ENCODE results near the gene ARAF. TPM values are rescaled to one million over a fixed set of nuclear protein-coding genes. Genes with fewer than 3 reads are reported as not detected.

Gene ARAF
- total RNA-seq, 1 donor: 40.7 TPM

DNA sequence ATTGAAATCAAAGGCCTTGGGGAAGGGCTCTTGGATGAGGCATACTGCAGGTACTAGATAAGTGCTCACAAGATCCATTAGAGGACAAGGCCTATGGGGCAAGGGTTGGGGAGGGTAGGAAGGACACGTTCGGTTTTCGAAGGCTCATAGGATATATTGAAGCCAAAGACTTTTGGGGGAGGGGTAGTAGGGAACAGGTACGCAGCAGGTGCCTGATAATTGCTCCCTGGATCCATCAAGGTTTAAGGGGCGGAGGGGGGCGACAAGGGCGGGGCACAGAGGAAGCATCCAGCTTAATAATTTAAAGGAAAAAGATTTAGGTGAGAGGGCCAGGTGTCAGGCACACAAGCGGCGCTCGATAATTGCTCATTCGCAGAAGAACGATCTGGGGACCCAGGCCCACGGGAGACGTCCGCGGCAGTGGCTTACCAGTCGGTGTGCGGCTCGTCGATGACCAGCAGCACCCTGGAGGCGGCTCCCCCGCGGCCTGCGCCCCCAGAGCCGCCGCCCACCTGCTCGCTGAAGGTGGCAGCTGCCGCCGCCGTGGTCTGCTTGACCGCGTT, 58.0 kb downstream of the ARAF start:
- DNase-seq (ENCODE audit: low read depth in 2 of 3, low spot score in 2 of 3): no peak

DNA sequence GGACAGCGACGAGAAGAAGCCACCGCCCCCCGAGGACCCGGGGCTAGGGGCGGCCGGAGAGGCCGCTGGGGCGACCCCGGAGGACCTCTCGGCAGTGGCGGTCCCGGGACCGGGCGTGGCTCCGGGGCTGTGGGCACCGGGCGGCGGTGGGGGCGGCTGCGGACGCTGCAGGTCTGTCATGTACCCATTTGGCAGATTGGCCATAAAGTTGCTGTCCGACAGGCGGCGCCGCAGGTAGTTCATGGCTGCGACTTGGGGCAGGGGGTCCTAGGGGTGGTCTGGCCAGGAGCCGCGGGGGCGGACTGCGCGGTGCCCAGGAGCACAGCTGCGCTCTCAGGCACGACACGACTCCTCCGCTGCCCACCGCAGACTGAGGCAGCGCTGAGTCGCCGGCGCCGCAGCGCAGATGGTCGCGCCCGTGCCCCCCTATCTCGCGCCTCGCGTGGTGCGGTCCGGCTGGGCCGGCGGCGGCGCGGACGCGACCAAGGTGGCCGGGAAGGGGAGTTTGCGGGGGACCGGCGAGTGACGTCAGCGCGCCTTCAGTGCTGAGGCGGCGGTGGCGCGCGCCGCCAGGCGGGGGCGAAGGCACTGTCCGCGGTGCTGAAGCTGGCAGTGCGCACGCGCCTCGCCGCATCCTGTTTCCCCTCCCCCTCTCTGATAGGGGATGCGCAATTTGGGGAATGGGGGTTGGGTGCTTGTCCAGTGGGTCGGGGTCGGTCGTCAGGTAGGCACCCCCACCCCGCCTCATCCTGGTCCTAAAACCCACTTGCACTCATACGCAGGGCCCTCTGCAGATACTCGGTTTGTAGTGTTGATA, 58.7 kb downstream of the ARAF start, which contains the start of gene SYN1:
Gene SYN1 (minus strand): TSS at position 372 of the 817 bp plus-strand sequence. CDS start 129 bp downstream, at position 243.
- peak; percentile 57 to 83 (median 83) for DNase-seq (ENCODE audit: low read depth in 2 of 3, low spot score in 2 of 3)

GRCh38 chrX:47620303-47620685, 59.3 kb downstream of the ARAF start:
- no peak for DNase-seq (ENCODE audit: low read depth in 2 of 3, low spot score in 2 of 3)

Small RNAs within 50 kb of the gene (small RNA-seq; reads per million reads assigned to genes)
- gene MIR4769: not detected

Other genes with a start within 250 kb of the ARAF start
- gene ZNF157, start 190.6 kb upstream of the ARAF start, total RNA-seq: 0.54 TPM
- gene ZNF41, start 78.0 kb upstream of the ARAF start, total RNA-seq: 5.1 TPM
- gene TIMP1, start 21.2 kb downstream of the ARAF start, total RNA-seq: 43.1 TPM
- gene SYN1, start 58.7 kb downstream of the ARAF start, total RNA-seq: 0.27 TPM
- gene CFP, start 68.7 kb downstream of the ARAF start, total RNA-seq: 23.7 TPM
- gene ELK1, start 89.4 kb downstream of the ARAF start, total RNA-seq: 25.9 TPM
- gene UXT, start 98.0 kb downstream of the ARAF start, total RNA-seq: 257 TPM